Left forelimb (tissue), 1 donor: ENCODE results near the gene KRTAP5-7.
"Not testable (repeated sequence)": the region's sequence is repeated elsewhere in the genome, so short reads cannot be mapped to it uniquely, and the experiment has no call there.

Experiments
- DNase-seq: peaks from one replicate; pipeline ENCODE4 v3.0.0-alpha.2; 2018; ENCODE audit warnings: low spot score

The KRTAP5-7 gene

GRCh38 chr11:71532036-71532610 is 5.1 kb downstream of the KRTAP5-7 start:
- DNase-seq: peak; percentile 17

GRCh38 chr11:71534711-71535608 is 7.9 kb downstream of the KRTAP5-7 start:
- DNase-seq: not testable (repeated sequence)

GRCh38 chr11:71535825-71536224 is 8.8 kb downstream of the KRTAP5-7 start:
- DNase-seq: no peak

- DNase-seq: peak; percentile 9
Observed at GRCh38 chr11:71537537-71537936, 10.5 kb downstream of the KRTAP5-7 start.

GRCh38 chr11:71537977-71538665 is 11.1 kb downstream of the KRTAP5-7 start, which contains the start of gene KRTAP5-8:
KRTAP5-8 (plus strand) TSS chr11:71538025; CDS start chr11:71538056, 31 bp downstream.
- DNase-seq: peak; percentile 8

- peak; percentile 62 for DNase-seq
Observed at GRCh38 chr11:71538666-71538990, 11.6 kb downstream of the KRTAP5-7 start.

GRCh38 chr11:71539017-71539416 is 11.9 kb downstream of the KRTAP5-7 start:
- DNase-seq: no peak

- not testable (repeated sequence) for DNase-seq
Observed at GRCh38 chr11:71539971-71540370, 12.9 kb downstream of the KRTAP5-7 start.

- not testable (repeated sequence) for DNase-seq
Observed at GRCh38 chr11:71540521-71541304, 13.6 kb downstream of the KRTAP5-7 start.

GRCh38 chr11:71542382-71542781 is 15.3 kb downstream of the KRTAP5-7 start:
- no peak for DNase-seq

GRCh38 chr11:71542879-71543777 is 16.1 kb downstream of the KRTAP5-7 start:
- DNase-seq: no peak

- DNase-seq: no peak
Observed at GRCh38 chr11:71543866-71544265, 16.8 kb downstream of the KRTAP5-7 start.

GRCh38 chr11:71544525-71545214 is 17.6 kb downstream of the KRTAP5-7 start:
- no peak for DNase-seq

GRCh38 chr11:71545405-71545966 is 18.4 kb downstream of the KRTAP5-7 start:
- DNase-seq: no peak

GRCh38 chr11:71548120-71548519 is 21.1 kb downstream of the KRTAP5-7 start, which contains the start of gene KRTAP5-9:
KRTAP5-9 (plus strand) TSS chr11:71548420; CDS start chr11:71548658, 238 bp downstream.
- DNase-seq: no peak

GRCh38 chr11:71548716-71549151 is 21.7 kb downstream of the KRTAP5-7 start:
- DNase-seq: no peak

GRCh38 chr11:71551711-71552110 is 24.6 kb downstream of the KRTAP5-7 start:
- DNase-seq: no peak

GRCh38 chr11:71554996-71555395 is 27.9 kb downstream of the KRTAP5-7 start:
- no peak for DNase-seq

GRCh38 chr11:71555508-71555907 is 28.4 kb downstream of the KRTAP5-7 start:
- no peak for DNase-seq

GRCh38 chr11:71556018-71556417 is 29.0 kb downstream of the KRTAP5-7 start:
- no peak for DNase-seq
